ENCODE data around the gene SLC24A3.

Gene SLC24A3

GRCh38 chr20:19742974-19743639 lies 530.7 kb downstream of the SLC24A3 start:
- no peaks in the 10 kb centered on the region for H3K36me3 ChIP-seq (ENCODE audit: control insufficient read depth, insufficient read depth, low read length)
- H3K27me3 ChIP-seq (replicated peaks; ENCODE audit: control insufficient read depth, insufficient read depth, low read length) = no peaks in the 10 kb centered on the region; the same call in 1 of the 2 replicates
- no peak for TF ChIP-seq CTCF (IDR thresholded peaks at IDR 0.05; ENCODE audit: insufficient read depth, low read length, poor library complexity, severe bottlenecking)
- no peak overlapping the region for H3K4me3 ChIP-seq (replicated peaks; ENCODE audit: low read depth, low read length)
- DNase-seq (ENCODE audit: extremely low read depth, insufficient read length) = no peak

- H3K36me3 ChIP-seq (ENCODE audit: control insufficient read depth, insufficient read depth, low read length) = no peaks in the 10 kb centered on the region
- H3K4me3 ChIP-seq (replicated peaks; ENCODE audit: low read depth, low read length) = no peak overlapping the region
- no peak for TF ChIP-seq CTCF (IDR thresholded peaks at IDR 0.05; ENCODE audit: insufficient read depth, low read length, poor library complexity, severe bottlenecking)
- DNase-seq (ENCODE audit: extremely low read depth, insufficient read length) = no peak
- H3K27me3 ChIP-seq (replicated peaks; ENCODE audit: control insufficient read depth, insufficient read depth, low read length) = no peaks in the 10 kb centered on the region; the same call in 1 of the 2 replicates
Measured at GRCh38 chr20:19743640-19743995, 531.2 kb downstream of the SLC24A3 start.

- no peak overlapping the region for H3K4me3 ChIP-seq (replicated peaks; ENCODE audit: low read depth, low read length)
- H3K27me3 ChIP-seq (replicated peaks; ENCODE audit: control insufficient read depth, insufficient read depth, low read length) = no peaks in the 10 kb centered on the region
- no peak for DNase-seq (ENCODE audit: extremely low read depth, insufficient read length)
- no peaks in the 10 kb centered on the region for H3K36me3 ChIP-seq (ENCODE audit: control insufficient read depth, insufficient read depth, low read length)
- no peak for TF ChIP-seq CTCF (IDR thresholded peaks at IDR 0.05; ENCODE audit: insufficient read depth, low read length, poor library complexity, severe bottlenecking)
Measured at GRCh38 chr20:19745106-19745505, 532.7 kb downstream of the SLC24A3 start.

- H3K27me3 ChIP-seq (replicated peaks; ENCODE audit: control insufficient read depth, insufficient read depth, low read length) = no peaks in the 10 kb centered on the region
- no peak for TF ChIP-seq CTCF (IDR thresholded peaks at IDR 0.05; ENCODE audit: insufficient read depth, low read length, poor library complexity, severe bottlenecking)
- no peak overlapping the region for H3K4me3 ChIP-seq (replicated peaks; ENCODE audit: low read depth, low read length)
- DNase-seq (ENCODE audit: extremely low read depth, insufficient read length) = no peak
- no peaks in the 10 kb centered on the region for H3K36me3 ChIP-seq (ENCODE audit: control insufficient read depth, insufficient read depth, low read length)
Measured at GRCh38 chr20:19745584-19745983, 533.1 kb downstream of the SLC24A3 start.

- no peaks in the 10 kb centered on the region for H3K36me3 ChIP-seq (ENCODE audit: control insufficient read depth, insufficient read depth, low read length)
- TF ChIP-seq CTCF (IDR thresholded peaks at IDR 0.05; ENCODE audit: insufficient read depth, low read length, poor library complexity, severe bottlenecking) = no peak
- DNase-seq (ENCODE audit: extremely low read depth, insufficient read length) = no peak
- H3K4me3 ChIP-seq (replicated peaks; ENCODE audit: low read depth, low read length) = no peak overlapping the region
- no peaks in the 10 kb centered on the region for H3K27me3 ChIP-seq (replicated peaks; ENCODE audit: control insufficient read depth, insufficient read depth, low read length)
Measured at GRCh38 chr20:19746396-19746795, 534.0 kb downstream of the SLC24A3 start.

GRCh38 chr20:19747903-19748302 lies 535.5 kb downstream of the SLC24A3 start:
- Histone ChIP-seq H3K4me3 (replicated peaks; ENCODE audit: low read depth, low read length) (no peak overlapping the region), H3K36me3 (ENCODE audit: control insufficient read depth, insufficient read depth, low read length) (no peaks in the 10 kb centered on the region), H3K27me3 (replicated peaks; ENCODE audit: control insufficient read depth, insufficient read depth, low read length) (no peaks in the 10 kb centered on the region)
- DNase-seq (ENCODE audit: extremely low read depth, insufficient read length) = no peak
- TF ChIP-seq CTCF (IDR thresholded peaks at IDR 0.05; ENCODE audit: insufficient read depth, low read length, poor library complexity, severe bottlenecking) = no peak
